Fibroblast of skin of scalp (primary cell): ENCODE measurements around the gene ADGRG7.

Experiments
- DNase-seq: peaks from one replicate; pipeline ENCODE4 v3.0.0-alpha.2; 2013

Gene ADGRG7

GRCh38 chr3:100602506-100603444 is 6.6 kb upstream of the ADGRG7 start:
- no peak for DNase-seq

GRCh38 chr3:100603469-100603868 is 5.9 kb upstream of the ADGRG7 start:
- peak; percentile 43 for DNase-seq

GRCh38 chr3:100605358-100605757 is 4.0 kb upstream of the ADGRG7 start:
- DNase-seq = no peak

GRCh38 chr3:100606894-100607512 is 2.4 kb upstream of the ADGRG7 start:
- no peak for DNase-seq

- no peak for DNase-seq
Measured at GRCh38 chr3:100609963-100610362, 562 bp downstream of the ADGRG7 start.

- DNase-seq = no peak
Measured at GRCh38 chr3:100611221-100611620, 1.8 kb downstream of the ADGRG7 start.

- no peak for DNase-seq
Measured at GRCh38 chr3:100613721-100614390, 4.5 kb downstream of the ADGRG7 start.

GRCh38 chr3:100614941-100615340 is 5.5 kb downstream of the ADGRG7 start:
- DNase-seq = no peak

- DNase-seq = peak; percentile 38
Measured at GRCh38 chr3:100615684-100616083, 6.3 kb downstream of the ADGRG7 start.

- DNase-seq = no peak
Measured at GRCh38 chr3:100621251-100621650, 11.8 kb downstream of the ADGRG7 start.

GRCh38 chr3:100627491-100627890 is 18.1 kb downstream of the ADGRG7 start:
- DNase-seq = no peak

- DNase-seq = peak; percentile 7
Measured at GRCh38 chr3:100629421-100630127, 20.2 kb downstream of the ADGRG7 start.

- no peak for DNase-seq
Measured at GRCh38 chr3:100630664-100631063, 21.3 kb downstream of the ADGRG7 start.

GRCh38 chr3:100631236-100631635 is 21.8 kb downstream of the ADGRG7 start:
- no peak for DNase-seq

GRCh38 chr3:100634493-100635272 is 25.3 kb downstream of the ADGRG7 start:
- peak; percentile 53 for DNase-seq

- no peak for DNase-seq
Measured at GRCh38 chr3:100635273-100635701, 25.9 kb downstream of the ADGRG7 start.

GRCh38 chr3:100637197-100637631 is 27.8 kb downstream of the ADGRG7 start:
- peak; percentile 20 for DNase-seq

- DNase-seq = no peak
Measured at GRCh38 chr3:100640633-100641032, 31.2 kb downstream of the ADGRG7 start.

- no peak for DNase-seq
Measured at GRCh38 chr3:100641471-100642032, 32.2 kb downstream of the ADGRG7 start.

- no peak for DNase-seq
Measured at GRCh38 chr3:100645913-100646312, 36.5 kb downstream of the ADGRG7 start.

- no peak for DNase-seq
Measured at GRCh38 chr3:100647171-100647570, 37.8 kb downstream of the ADGRG7 start.
